ENCODE measurements around the gene BDKRB2. TPM values are rescaled to one million over a fixed set of nuclear protein-coding genes. Genes with fewer than 3 reads are reported as not detected.

Gene BDKRB2
- total and polyA plus RNA-seq, 2 experiments from 2014 or later = 0.14 to 0.21 TPM

DNA sequence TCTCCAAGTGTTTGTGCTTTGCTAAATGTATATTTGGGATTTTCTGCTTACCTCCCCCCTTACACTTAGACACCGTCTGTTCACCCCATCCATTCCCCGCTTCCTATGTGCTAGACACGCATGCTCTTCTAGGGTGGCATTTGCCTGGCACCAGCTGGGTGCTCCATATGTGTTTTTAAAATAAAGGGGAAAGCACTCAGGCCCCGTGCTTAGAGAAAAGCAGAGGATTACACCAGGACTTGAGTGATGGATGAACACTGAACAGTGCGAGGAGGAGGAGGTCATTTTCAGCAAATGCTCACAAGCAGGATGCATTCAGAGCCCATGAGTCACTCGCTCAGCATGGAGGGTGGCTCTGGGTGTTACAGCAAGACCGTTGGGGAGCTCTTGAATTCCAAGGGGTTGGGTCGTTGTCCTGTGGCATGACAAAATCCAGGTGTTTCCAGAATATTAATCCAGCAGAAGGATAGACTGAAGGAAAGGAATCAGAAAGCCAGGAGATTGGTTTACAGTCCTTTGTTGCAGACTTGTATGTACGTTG lies 48.4 kb downstream of the BDKRB2 start:
- Histone ChIP-seq H4K20me1 (replicated peaks; ENCODE audit: insufficient read depth) (no peaks in the 10 kb centered on the region), H3K27ac (ENCODE audit: low read depth) (no peak overlapping the region), H3K4me1 (ENCODE audit: insufficient read depth) (no peaks in the 10 kb centered on the region), H3K4me3 (no peak overlapping the region), H3K9me2 (ENCODE audit: insufficient read depth) (0 out of 2 replicates have a peak, but pooled peaks cover 9% of the 10 kb centered on the region), H3K27me3 (ENCODE audit: insufficient read depth) (no peaks in the 10 kb centered on the region), H3K36me3 (ENCODE audit: insufficient read depth) (no peaks in the 10 kb centered on the region), H3K4me2 (no peak overlapping the region), H3F3A (replicated peaks; ENCODE audit: low read depth) (no peaks in the 10 kb centered on the region), H2AFZ (no peak overlapping the region), H3K79me2 (replicated peaks; ENCODE audit: insufficient read depth) (no peaks in the 10 kb centered on the region)
- Mint-ChIP-seq H3K4me1 (peaks cover 21% of the 10 kb centered on the region), H3K4me3 (no peak overlapping the region), H3K27ac (no peak overlapping the region), H3K36me3 (ENCODE audit: low read depth) (no peaks in the 10 kb centered on the region; the same call in 2 of the 3 replicates), H3K27me3 (ENCODE audit: insufficient read depth, low read depth, poor library complexity) (peaks cover 8% of the 10 kb centered on the region), H3K9me3 (no peaks in the 10 kb centered on the region)
- TF ChIP-seq, protein P1, sequence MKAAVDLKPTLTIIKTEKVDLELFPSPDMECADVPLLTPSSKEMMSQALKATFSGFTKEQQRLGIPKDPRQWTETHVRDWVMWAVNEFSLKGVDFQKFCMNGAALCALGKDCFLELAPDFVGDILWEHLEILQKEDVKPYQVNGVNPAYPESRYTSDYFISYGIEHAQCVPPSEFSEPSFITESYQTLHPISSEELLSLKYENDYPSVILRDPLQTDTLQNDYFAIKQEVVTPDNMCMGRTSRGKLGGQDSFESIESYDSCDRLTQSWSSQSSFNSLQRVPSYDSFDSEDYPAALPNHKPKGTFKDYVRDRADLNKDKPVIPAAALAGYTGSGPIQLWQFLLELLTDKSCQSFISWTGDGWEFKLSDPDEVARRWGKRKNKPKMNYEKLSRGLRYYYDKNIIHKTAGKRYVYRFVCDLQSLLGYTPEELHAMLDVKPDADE (IDR thresholded peaks at IDR 0.05) = no peak
- TF ChIP-seq EZH2 (IDR thresholded peaks at IDR 0.05; ENCODE audit: low read depth, unreplicated experiment) (no peak), ZNF114 (CRISPR knock-in tag; IDR thresholded peaks at IDR 0.05) (no peak), STAT1 (IDR thresholded peaks at IDR 0.05; ENCODE audit: unreplicated experiment) (no peak), EZH2phosphoT487 (IDR thresholded peaks at IDR 0.05; ENCODE audit: unreplicated experiment) (no peak), JUNB (IDR thresholded peaks at IDR 0.05; ENCODE audit: unreplicated experiment) (no peak), ZNF331 (CRISPR knock-in tag; IDR thresholded peaks at IDR 0.05; ENCODE audit: low read depth) (no peak), POLR2AphosphoS5 (IDR thresholded peaks at IDR 0.05; ENCODE audit: low read depth) (no peak), NANOG (IDR thresholded peaks at IDR 0.05; ENCODE audit: borderline replicate concordance) (no peak), CREB1 (CRISPR knock-in tag; IDR thresholded peaks at IDR 0.05; ENCODE audit: low read depth) (no peak)
- TF ChIP-seq, protein P2, sequence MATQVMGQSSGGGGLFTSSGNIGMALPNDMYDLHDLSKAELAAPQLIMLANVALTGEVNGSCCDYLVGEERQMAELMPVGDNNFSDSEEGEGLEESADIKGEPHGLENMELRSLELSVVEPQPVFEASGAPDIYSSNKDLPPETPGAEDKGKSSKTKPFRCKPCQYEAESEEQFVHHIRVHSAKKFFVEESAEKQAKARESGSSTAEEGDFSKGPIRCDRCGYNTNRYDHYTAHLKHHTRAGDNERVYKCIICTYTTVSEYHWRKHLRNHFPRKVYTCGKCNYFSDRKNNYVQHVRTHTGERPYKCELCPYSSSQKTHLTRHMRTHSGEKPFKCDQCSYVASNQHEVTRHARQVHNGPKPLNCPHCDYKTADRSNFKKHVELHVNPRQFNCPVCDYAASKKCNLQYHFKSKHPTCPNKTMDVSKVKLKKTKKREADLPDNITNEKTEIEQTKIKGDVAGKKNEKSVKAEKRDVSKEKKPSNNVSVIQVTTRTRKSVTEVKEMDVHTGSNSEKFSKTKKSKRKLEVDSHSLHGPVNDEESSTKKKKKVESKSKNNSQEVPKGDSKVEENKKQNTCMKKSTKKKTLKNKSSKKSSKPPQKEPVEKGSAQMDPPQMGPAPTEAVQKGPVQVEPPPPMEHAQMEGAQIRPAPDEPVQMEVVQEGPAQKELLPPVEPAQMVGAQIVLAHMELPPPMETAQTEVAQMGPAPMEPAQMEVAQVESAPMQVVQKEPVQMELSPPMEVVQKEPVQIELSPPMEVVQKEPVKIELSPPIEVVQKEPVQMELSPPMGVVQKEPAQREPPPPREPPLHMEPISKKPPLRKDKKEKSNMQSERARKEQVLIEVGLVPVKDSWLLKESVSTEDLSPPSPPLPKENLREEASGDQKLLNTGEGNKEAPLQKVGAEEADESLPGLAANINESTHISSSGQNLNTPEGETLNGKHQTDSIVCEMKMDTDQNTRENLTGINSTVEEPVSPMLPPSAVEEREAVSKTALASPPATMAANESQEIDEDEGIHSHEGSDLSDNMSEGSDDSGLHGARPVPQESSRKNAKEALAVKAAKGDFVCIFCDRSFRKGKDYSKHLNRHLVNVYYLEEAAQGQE (IDR thresholded peaks at IDR 0.05; ENCODE audit: unreplicated experiment) = no peak
- TF ChIP-seq, protein P3, sequence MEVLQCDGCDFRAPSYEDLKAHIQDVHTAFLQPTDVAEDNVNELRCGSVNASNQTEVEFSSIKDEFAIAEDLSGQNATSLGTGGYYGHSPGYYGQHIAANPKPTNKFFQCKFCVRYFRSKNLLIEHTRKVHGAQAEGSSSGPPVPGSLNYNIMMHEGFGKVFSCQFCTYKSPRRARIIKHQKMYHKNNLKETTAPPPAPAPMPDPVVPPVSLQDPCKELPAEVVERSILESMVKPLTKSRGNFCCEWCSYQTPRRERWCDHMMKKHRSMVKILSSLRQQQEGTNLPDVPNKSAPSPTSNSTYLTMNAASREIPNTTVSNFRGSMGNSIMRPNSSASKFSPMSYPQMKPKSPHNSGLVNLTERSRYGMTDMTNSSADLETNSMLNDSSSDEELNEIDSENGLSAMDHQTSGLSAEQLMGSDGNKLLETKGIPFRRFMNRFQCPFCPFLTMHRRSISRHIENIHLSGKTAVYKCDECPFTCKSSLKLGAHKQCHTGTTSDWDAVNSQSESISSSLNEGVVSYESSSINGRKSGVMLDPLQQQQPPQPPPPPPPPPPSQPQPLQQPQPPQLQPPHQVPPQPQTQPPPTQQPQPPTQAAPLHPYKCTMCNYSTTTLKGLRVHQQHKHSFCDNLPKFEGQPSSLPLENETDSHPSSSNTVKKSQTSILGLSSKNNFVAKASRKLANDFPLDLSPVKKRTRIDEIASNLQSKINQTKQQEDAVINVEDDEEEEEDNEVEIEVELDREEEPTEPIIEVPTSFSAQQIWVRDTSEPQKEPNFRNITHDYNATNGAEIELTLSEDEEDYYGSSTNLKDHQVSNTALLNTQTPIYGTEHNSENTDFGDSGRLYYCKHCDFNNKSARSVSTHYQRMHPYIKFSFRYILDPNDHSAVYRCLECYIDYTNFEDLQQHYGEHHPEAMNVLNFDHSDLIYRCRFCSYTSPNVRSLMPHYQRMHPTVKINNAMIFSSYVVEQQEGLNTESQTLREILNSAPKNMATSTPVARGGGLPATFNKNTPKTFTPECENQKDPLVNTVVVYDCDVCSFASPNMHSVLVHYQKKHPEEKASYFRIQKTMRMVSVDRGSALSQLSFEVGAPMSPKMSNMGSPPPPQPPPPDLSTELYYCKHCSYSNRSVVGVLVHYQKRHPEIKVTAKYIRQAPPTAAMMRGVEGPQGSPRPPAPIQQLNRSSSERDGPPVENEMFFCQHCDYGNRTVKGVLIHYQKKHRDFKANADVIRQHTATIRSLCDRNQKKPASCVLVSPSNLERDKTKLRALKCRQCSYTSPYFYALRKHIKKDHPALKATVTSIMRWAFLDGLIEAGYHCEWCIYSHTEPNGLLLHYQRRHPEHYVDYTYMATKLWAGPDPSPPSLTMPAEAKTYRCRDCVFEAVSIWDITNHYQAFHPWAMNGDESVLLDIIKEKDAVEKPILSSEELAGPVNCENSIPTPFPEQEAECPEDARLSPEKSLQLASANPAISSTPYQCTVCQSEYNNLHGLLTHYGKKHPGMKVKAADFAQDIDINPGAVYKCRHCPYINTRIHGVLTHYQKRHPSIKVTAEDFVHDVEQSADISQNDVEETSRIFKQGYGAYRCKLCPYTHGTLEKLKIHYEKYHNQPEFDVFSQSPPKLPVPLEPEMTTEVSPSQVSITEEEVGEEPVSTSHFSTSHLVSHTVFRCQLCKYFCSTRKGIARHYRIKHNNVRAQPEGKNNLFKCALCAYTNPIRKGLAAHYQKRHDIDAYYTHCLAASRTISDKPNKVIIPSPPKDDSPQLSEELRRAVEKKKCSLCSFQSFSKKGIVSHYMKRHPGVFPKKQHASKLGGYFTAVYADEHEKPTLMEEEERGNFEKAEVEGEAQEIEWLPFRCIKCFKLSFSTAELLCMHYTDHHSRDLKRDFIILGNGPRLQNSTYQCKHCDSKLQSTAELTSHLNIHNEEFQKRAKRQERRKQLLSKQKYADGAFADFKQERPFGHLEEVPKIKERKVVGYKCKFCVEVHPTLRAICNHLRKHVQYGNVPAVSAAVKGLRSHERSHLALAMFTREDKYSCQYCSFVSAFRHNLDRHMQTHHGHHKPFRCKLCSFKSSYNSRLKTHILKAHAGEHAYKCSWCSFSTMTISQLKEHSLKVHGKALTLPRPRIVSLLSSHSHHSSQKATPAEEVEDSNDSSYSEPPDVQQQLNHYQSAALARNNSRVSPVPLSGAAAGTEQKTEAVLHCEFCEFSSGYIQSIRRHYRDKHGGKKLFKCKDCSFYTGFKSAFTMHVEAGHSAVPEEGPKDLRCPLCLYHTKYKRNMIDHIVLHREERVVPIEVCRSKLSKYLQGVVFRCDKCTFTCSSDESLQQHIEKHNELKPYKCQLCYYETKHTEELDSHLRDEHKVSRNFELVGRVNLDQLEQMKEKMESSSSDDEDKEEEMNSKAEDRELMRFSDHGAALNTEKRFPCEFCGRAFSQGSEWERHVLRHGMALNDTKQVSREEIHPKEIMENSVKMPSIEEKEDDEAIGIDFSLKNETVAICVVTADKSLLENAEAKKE (CRISPR knock-in tag; IDR thresholded peaks at IDR 0.05) = no peak
- TF ChIP-seq, protein P4, sequence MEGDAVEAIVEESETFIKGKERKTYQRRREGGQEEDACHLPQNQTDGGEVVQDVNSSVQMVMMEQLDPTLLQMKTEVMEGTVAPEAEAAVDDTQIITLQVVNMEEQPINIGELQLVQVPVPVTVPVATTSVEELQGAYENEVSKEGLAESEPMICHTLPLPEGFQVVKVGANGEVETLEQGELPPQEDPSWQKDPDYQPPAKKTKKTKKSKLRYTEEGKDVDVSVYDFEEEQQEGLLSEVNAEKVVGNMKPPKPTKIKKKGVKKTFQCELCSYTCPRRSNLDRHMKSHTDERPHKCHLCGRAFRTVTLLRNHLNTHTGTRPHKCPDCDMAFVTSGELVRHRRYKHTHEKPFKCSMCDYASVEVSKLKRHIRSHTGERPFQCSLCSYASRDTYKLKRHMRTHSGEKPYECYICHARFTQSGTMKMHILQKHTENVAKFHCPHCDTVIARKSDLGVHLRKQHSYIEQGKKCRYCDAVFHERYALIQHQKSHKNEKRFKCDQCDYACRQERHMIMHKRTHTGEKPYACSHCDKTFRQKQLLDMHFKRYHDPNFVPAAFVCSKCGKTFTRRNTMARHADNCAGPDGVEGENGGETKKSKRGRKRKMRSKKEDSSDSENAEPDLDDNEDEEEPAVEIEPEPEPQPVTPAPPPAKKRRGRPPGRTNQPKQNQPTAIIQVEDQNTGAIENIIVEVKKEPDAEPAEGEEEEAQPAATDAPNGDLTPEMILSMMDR (conservative IDR thresholded peaks at IDR 0.05; ENCODE audit: low read depth in 2 of 2) = no peak
- no peak for DNase-seq (ENCODE audit: low spot score)
- ATAC-seq = peak; percentile 44; the same call in 2 of the 3 replicates

Measured in GM23338 (cell line).